Gastrocnemius medialis (tissue), 4 donors: ENCODE measurements around the gene CAMK2D.

Source experiments
- POLR2A ChIP-seq, 2 donors: fragments of 450-650 bp; IDR thresholded peaks; one replicate each; pipeline ENCODE4 v1.6.1; 2017; ENCODE audit warnings: antibody characterized with exemption in 2 of 2, mild to moderate bottlenecking in 2 of 2, moderate library complexity in 2 of 2
- TF ChIP-seq, protein P1 (sequence below), 5 experiments: fragments of 450-650 bp in 3 of 5; fragments of 200-600 bp in 2 of 5; sonication (generic) in 2 of 5; IDR thresholded peaks in 4 of 5; conservative IDR thresholded peaks in 1 of 5; 1 replicate in 4 of 5; 2 replicates in 1 of 5; pipeline ENCODE4 v1.5.1; 2016 to 2019; ENCODE audit warnings: antibody characterized with exemption in 5 of 5, mild to moderate bottlenecking in 3 of 5, moderate library complexity in 3 of 5

DNA sequence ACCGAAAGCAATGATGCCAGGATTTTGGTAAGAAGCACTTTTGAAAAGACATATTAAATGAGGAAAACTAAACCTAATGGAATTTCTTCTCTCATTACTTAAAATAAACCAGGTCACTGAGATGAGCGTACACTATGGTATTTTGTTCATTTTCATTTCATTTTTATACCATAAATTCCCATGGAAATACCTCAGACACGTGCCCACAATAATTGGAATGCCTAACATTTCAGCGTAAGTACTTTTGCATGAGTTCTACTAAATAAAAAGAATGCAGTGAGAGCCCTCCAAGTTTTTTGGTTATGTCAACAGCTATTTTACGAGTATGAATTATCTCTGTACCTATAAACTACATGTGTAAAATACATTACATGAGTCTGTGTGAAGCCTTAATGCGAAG is 3.2 kb downstream of the CAMK2D start:
- TF ChIP-seq, protein P1, sequence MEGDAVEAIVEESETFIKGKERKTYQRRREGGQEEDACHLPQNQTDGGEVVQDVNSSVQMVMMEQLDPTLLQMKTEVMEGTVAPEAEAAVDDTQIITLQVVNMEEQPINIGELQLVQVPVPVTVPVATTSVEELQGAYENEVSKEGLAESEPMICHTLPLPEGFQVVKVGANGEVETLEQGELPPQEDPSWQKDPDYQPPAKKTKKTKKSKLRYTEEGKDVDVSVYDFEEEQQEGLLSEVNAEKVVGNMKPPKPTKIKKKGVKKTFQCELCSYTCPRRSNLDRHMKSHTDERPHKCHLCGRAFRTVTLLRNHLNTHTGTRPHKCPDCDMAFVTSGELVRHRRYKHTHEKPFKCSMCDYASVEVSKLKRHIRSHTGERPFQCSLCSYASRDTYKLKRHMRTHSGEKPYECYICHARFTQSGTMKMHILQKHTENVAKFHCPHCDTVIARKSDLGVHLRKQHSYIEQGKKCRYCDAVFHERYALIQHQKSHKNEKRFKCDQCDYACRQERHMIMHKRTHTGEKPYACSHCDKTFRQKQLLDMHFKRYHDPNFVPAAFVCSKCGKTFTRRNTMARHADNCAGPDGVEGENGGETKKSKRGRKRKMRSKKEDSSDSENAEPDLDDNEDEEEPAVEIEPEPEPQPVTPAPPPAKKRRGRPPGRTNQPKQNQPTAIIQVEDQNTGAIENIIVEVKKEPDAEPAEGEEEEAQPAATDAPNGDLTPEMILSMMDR (IDR thresholded peaks at IDR 0.05 in 4 of 5, conservative IDR thresholded peaks at IDR 0.05 in 1 of 5): no peak
- no peak for TF ChIP-seq POLR2A (IDR thresholded peaks at IDR 0.05)
